RWPE1 (cell line): Measurements from ENCODE around the gene PSTPIP1.

Source experiments
- CTCF ChIA-PET: fragments of 350-600 bp; sonication (Branson Sonifier 250); formaldehyde crosslinking; extraction: SDS; loops from one replicate; lab custom pipeline; 2021; lab: Yijun Ruan, JAX
- POLR2A ChIA-PET: fragments of 400-600 bp; formaldehyde crosslinking; extraction: SDS; loops from one replicate; lab custom pipeline; 2020; ENCODE audit warnings: antibody characterized with exemption; ENCODE audit not compliant: low non-redundant PET; lab: Yijun Ruan, JAX
- DNase-seq: peaks from one replicate; pipeline ENCODE4 v3.0.0; 2012; ENCODE audit warnings: low spot score
- H3K27ac ChIP-seq: fragments of 450-650 bp; 2 replicates; pipeline ENCODE4 v1.5.1; 2017
- CTCF ChIP-seq: fragments of 450-650 bp; conservative IDR thresholded peaks from 2 replicates; pipeline ENCODE4 v1.5.1; 2017; ENCODE audit warnings: low read depth, mild to moderate bottlenecking

The PSTPIP1 gene

GRCh38 chr15:76972389-76973361, 22.3 kb upstream of the PSTPIP1 start:
- ChIA-PET POLR2A (no interaction called here), CTCF (interaction anchor here (0.7 kb wide), 1 partner anchor 12 kb away, joined by 3 read pairs; no protein-coding TSS in a partner anchor)
- no peak for DNase-seq

GRCh38 chr15:76973362-76973743, 21.6 kb upstream of the PSTPIP1 start:
- no peak overlapping the region for H3K27ac ChIP-seq
- ChIA-PET CTCF (interaction anchor here (0.7 kb wide), 1 partner anchor 12 kb away, joined by 3 read pairs; no protein-coding TSS in a partner anchor), POLR2A (no interaction called here)
- no peak for DNase-seq
- TF ChIP-seq CTCF, result no peak

More at GRCh38 chr15:76972389-76973361, 22.3 kb upstream of the PSTPIP1 start:
- no peak for TF ChIP-seq CTCF
- H3K27ac ChIP-seq, result no peak overlapping the region

GRCh38 chr15:76973906-76974305, 21.0 kb upstream of the PSTPIP1 start:
- CTCF ChIA-PET, result interaction anchor here (0.7 kb wide), 1 partner anchor 11 kb away, joined by 3 read pairs; no protein-coding TSS in a partner anchor
- no peak for TF ChIP-seq CTCF
- POLR2A ChIA-PET, result no interaction called here
- no peak for DNase-seq
- H3K27ac ChIP-seq, result no peak overlapping the region

- no peak for DNase-seq
- ChIA-PET POLR2A (no interaction called here), CTCF (interaction anchor here (0.5 kb wide), 1 partner anchor 63 kb away, joined by 3 read pairs; no protein-coding TSS in a partner anchor)
- TF ChIP-seq CTCF, result no peak
- no peak overlapping the region for H3K27ac ChIP-seq
Measured at GRCh38 chr15:76974456-76975036, 20.4 kb upstream of the PSTPIP1 start.

GRCh38 chr15:76976141-76976540, 18.8 kb upstream of the PSTPIP1 start:
- no peak for DNase-seq
- CTCF ChIA-PET, result interaction anchor here (0.6 to 1.0 kb wide), 2 partner anchors 47 to 380 kb away, joined by 5 to 6 read pairs; no protein-coding TSS in a partner anchor
- POLR2A ChIA-PET, result no interaction called here
- no peak overlapping the region for H3K27ac ChIP-seq
- TF ChIP-seq CTCF, result no peak

- POLR2A ChIA-PET, result no interaction called here
- TF ChIP-seq CTCF, result no peak
- CTCF ChIA-PET, result interaction anchor here (0.6 to 1.0 kb wide), 2 partner anchors 47 to 379 kb away, joined by 5 to 6 read pairs; no protein-coding TSS in a partner anchor
- no peak overlapping the region for H3K27ac ChIP-seq
- no peak for DNase-seq
Measured at GRCh38 chr15:76976572-76977270, 18.2 kb upstream of the PSTPIP1 start.
